HepG2 (cell line): ENCODE results near the gene FYB2. TPM values are rescaled to one million over a fixed set of nuclear protein-coding genes. Genes with fewer than 3 reads are reported as not detected.

Experiments
- IRF2 ChIP-seq: IDR thresholded peaks from 2 replicates; pipeline ENCODE4 v1.6.1; 2018; ENCODE audit warnings: missing genetic modification reagents, missing compliant biosample characterization
- MAFF ChIP-seq: IDR thresholded peaks from 2 replicates; pipeline ENCODE4 v1.6.1; 2011; ENCODE audit warnings: low read depth, low read length, improper control_type of control experiment
- MEF2D ChIP-seq: sonication (generic); formaldehyde crosslinking; IDR thresholded peaks from 2 replicates; pipeline ENCODE4 v1.5.1; 2020; ENCODE audit warnings: mild to moderate bottlenecking, missing genetic modification reagents
- MLXIP ChIP-seq: sonication (generic); formaldehyde crosslinking; IDR thresholded peaks from 2 replicates; pipeline ENCODE4 v1.9.0; 2021; ENCODE audit warnings: missing genetic modification reagents, borderline replicate concordance
- NR2C2 ChIP-seq: sonication (generic); formaldehyde crosslinking; IDR thresholded peaks from 2 replicates; pipeline ENCODE4 v1.4.0; 2020; ENCODE audit warnings: missing genetic modification reagents, mild to moderate bottlenecking, moderate library complexity, borderline replicate concordance
- REPIN1 ChIP-seq: sonication (generic); formaldehyde crosslinking; IDR thresholded peaks from 2 replicates; pipeline ENCODE4 v1.8.0; 2022; ENCODE audit warnings: missing genetic modification reagents, low read depth, mild to moderate bottlenecking, borderline replicate concordance
- REXO4 ChIP-seq: sonication (generic); formaldehyde crosslinking; IDR thresholded peaks from 2 replicates; pipeline ENCODE4 v1.8.0; 2022; ENCODE audit warnings: missing genetic modification reagents, mild to moderate bottlenecking, borderline replicate concordance
- SMYD3 ChIP-seq: sonication (generic); formaldehyde crosslinking; IDR thresholded peaks from 2 replicates; pipeline ENCODE4 v1.8.1; 2023; ENCODE audit warnings: mild to moderate bottlenecking, missing genetic modification reagents
- ZFP82 ChIP-seq: sonication (generic); formaldehyde crosslinking; IDR thresholded peaks from 2 replicates; pipeline ENCODE4 v1.5.1; 2020; ENCODE audit warnings: mild to moderate bottlenecking, missing genetic modification reagents, borderline replicate concordance
- ZFX ChIP-seq: sonication (generic); formaldehyde crosslinking; IDR thresholded peaks from 2 replicates; pipeline ENCODE4 v1.4.0; 2020; ENCODE audit warnings: mild to moderate bottlenecking, low read depth, missing genetic modification reagents, moderate library complexity
- ZNF121 ChIP-seq: sonication (generic); formaldehyde crosslinking; IDR thresholded peaks from 2 replicates; pipeline ENCODE4 v1.5.0; 2020; ENCODE audit warnings: mild to moderate bottlenecking, missing genetic modification reagents
- ZNF569 ChIP-seq: sonication (generic); formaldehyde crosslinking; IDR thresholded peaks from 2 replicates; pipeline ENCODE4 v1.5.0; 2020; ENCODE audit warnings: mild to moderate bottlenecking, missing genetic modification reagents, moderate library complexity, borderline replicate concordance
- ZNF614 ChIP-seq: IDR thresholded peaks from 2 replicates; pipeline ENCODE4 v1.6.1; 2018; ENCODE audit warnings: missing biosample characterization, missing genetic modification reagents, inconsistent platforms, borderline replicate concordance
- ZNF724P ChIP-seq: sonication (generic); formaldehyde crosslinking; IDR thresholded peaks from 2 replicates; pipeline ENCODE4 v1.8.0; 2022; ENCODE audit warnings: missing genetic modification reagents, borderline replicate concordance
- ZNF850 ChIP-seq: sonication (generic); formaldehyde crosslinking; conservative IDR thresholded peaks from 2 replicates; pipeline ENCODE4 v1.9.0; 2021; ENCODE audit warnings: mild to moderate bottlenecking, missing genetic modification reagents
- ZSCAN30 ChIP-seq: sonication (generic); formaldehyde crosslinking; IDR thresholded peaks from 2 replicates; pipeline ENCODE4 v1.5.0; 2020; ENCODE audit warnings: mild to moderate bottlenecking, missing genetic modification reagents
- polyA plus RNA-seq, 8 experiments: library from polyadenylated mRNA; depleted of rRNA in 3 of 8; stranded (reverse) in 7 of 8; unstranded in 1 of 8; fragments of >200 nt; fragmentation: Illumina TruSeq in 4 of 8; extraction: Trizol in 4 of 8; gene quantifications; 2 replicates each; pipeline versions ENCODE4 v1.2.1 to v1.2.3, GENCODE V29; 2011 to 2016; ENCODE audit warnings: low read depth in 4 of 8, missing spikeins in 1 of 8, mixed read lengths in 1 of 8; ENCODE audit not compliant: insufficient read depth in 1 of 8
- total RNA-seq, 5 experiments: library from RNA; depleted of rRNA; stranded (reverse); fragments of >200 nt; fragmentation: Illumina TruSeq; extraction: Trizol; gene quantifications; 2 replicates each; pipeline ENCODE4 v1.2.3, GENCODE V29; 2016; ENCODE audit warnings: low read depth in 1 of 5
- TF ChIP-seq, protein P1 (sequence below): IDR thresholded peaks from 2 replicates; pipeline ENCODE4 v1.6.1; 2016; ENCODE audit warnings: low read depth, control low read depth
- TF ChIP-seq, protein P2 (sequence below): sonication (generic); formaldehyde crosslinking; IDR thresholded peaks from 2 replicates; pipeline ENCODE4 v1.4.0; 2020; ENCODE audit warnings: low read depth, mild to moderate bottlenecking, missing genetic modification reagents
- TF ChIP-seq, protein P3 (sequence below): sonication (generic); formaldehyde crosslinking; IDR thresholded peaks from 2 replicates; pipeline ENCODE4 v1.8.1; 2023; ENCODE audit warnings: mild to moderate bottlenecking, missing genetic modification reagents, borderline replicate concordance
- TF ChIP-seq, protein P4 (sequence below): IDR thresholded peaks from 2 replicates; pipeline ENCODE4 v1.4.0; 2020; ENCODE audit warnings: mild to moderate bottlenecking, missing genetic modification reagents

The FYB2 gene
- total and polyA plus RNA-seq, 2 of the 13 experiments (the other 11 are each of a cell fraction or from before 2014, with no cell fraction given) = 1.2 to 2.7 TPM

DNA sequence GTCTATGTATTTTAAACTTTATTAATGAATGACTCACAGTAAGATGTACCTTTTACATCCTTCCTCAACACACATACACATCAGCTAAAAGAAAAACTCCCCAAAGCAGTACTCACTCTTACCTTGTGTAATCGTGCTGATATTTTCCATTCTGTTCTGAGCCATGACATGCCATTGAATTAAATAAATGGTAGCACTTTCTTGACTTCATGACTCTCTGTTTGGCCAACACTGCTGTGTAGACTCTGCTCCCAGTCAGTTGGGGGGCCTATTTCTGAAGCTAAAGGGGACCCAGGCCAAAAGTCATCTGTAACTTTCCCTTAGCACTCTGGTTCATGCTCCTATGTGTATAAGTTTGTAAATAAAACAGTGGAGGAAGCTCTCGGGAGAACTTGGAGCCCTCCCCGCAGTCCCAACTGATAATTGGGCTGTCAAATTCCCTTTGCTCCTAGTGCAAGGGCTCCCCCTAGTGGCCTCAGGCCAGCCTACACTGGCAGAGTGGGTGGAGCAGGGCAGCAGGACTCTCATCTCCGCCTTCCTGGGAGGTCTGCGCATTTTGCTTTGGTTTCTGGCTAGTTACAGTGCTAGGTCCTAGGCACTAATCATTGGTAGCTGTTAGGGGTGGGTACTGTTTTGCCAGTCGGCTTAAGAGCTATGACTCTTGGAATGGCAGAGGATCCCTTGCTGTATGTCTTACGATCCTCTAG lies 1.7 kb upstream of the FYB2 start (continued):
- TF ChIP-seq, protein P1, sequence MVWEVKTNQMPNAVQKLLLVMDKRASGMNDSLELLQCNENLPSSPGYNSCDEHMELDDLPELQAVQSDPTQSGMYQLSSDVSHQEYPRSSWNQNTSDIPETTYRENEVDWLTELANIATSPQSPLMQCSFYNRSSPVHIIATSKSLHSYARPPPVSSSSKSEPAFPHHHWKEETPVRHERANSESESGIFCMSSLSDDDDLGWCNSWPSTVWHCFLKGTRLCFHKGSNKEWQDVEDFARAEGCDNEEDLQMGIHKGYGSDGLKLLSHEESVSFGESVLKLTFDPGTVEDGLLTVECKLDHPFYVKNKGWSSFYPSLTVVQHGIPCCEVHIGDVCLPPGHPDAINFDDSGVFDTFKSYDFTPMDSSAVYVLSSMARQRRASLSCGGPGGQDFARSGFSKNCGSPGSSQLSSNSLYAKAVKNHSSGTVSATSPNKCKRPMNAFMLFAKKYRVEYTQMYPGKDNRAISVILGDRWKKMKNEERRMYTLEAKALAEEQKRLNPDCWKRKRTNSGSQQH (CRISPR knock-in tag) = no peak
- TF ChIP-seq, protein P2, sequence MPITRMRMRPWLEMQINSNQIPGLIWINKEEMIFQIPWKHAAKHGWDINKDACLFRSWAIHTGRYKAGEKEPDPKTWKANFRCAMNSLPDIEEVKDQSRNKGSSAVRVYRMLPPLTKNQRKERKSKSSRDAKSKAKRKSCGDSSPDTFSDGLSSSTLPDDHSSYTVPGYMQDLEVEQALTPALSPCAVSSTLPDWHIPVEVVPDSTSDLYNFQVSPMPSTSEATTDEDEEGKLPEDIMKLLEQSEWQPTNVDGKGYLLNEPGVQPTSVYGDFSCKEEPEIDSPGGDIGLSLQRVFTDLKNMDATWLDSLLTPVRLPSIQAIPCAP (CRISPR knock-in tag) = no peak
- TF ChIP-seq SMYD3 (CRISPR knock-in tag) = no peak
- TF ChIP-seq IRF2 (CRISPR knock-in tag) = no peak
- no peak for TF ChIP-seq REPIN1 (CRISPR knock-in tag)
- no peak for TF ChIP-seq REXO4 (CRISPR knock-in tag)
- TF ChIP-seq MLXIP (CRISPR knock-in tag) = no peak
- TF ChIP-seq ZSCAN30 (CRISPR knock-in tag) = no peak
- TF ChIP-seq NR2C2 = no peak
- TF ChIP-seq MEF2D (CRISPR knock-in tag) = no peak
- peak; percentile 85 for TF ChIP-seq ZNF121 (CRISPR knock-in tag)
- TF ChIP-seq, protein P3, sequence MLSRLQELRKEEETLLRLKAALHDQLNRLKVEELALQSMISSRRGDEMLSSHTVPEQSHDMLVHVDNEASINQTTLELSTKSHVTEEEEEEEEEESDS = no peak
- TF ChIP-seq ZNF569 (CRISPR knock-in tag) = no peak
- TF ChIP-seq, protein P4, sequence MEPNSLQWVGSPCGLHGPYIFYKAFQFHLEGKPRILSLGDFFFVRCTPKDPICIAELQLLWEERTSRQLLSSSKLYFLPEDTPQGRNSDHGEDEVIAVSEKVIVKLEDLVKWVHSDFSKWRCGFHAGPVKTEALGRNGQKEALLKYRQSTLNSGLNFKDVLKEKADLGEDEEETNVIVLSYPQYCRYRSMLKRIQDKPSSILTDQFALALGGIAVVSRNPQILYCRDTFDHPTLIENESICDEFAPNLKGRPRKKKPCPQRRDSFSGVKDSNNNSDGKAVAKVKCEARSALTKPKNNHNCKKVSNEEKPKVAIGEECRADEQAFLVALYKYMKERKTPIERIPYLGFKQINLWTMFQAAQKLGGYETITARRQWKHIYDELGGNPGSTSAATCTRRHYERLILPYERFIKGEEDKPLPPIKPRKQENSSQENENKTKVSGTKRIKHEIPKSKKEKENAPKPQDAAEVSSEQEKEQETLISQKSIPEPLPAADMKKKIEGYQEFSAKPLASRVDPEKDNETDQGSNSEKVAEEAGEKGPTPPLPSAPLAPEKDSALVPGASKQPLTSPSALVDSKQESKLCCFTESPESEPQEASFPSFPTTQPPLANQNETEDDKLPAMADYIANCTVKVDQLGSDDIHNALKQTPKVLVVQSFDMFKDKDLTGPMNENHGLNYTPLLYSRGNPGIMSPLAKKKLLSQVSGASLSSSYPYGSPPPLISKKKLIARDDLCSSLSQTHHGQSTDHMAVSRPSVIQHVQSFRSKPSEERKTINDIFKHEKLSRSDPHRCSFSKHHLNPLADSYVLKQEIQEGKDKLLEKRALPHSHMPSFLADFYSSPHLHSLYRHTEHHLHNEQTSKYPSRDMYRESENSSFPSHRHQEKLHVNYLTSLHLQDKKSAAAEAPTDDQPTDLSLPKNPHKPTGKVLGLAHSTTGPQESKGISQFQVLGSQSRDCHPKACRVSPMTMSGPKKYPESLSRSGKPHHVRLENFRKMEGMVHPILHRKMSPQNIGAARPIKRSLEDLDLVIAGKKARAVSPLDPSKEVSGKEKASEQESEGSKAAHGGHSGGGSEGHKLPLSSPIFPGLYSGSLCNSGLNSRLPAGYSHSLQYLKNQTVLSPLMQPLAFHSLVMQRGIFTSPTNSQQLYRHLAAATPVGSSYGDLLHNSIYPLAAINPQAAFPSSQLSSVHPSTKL (CRISPR knock-in tag) = peak; percentile 16; the same call in 1 of the 2 replicates
- TF ChIP-seq ZNF850 (CRISPR knock-in tag) = no peak
- TF ChIP-seq ZNF614 (CRISPR knock-in tag) = 0 out of 2 replicates have a peak, but pooled peaks have one; percentile 31
- no peak for TF ChIP-seq ZNF724P
- TF ChIP-seq ZFP82 = no peak
- TF ChIP-seq MAFF = no peak
- TF ChIP-seq ZFX (CRISPR knock-in tag) = peak; percentile 29; the same call in 1 of the 2 replicates
